ENCODE results near the gene LPP. TPM values are rescaled to one million over a fixed set of nuclear protein-coding genes. Genes with fewer than 3 reads are reported as not detected.

LPP gene
- polyA plus RNA-seq, 2 of the 4 experiments (the other 2 are of a cell fraction) = 11.0 to 30.8 TPM

DNA sequence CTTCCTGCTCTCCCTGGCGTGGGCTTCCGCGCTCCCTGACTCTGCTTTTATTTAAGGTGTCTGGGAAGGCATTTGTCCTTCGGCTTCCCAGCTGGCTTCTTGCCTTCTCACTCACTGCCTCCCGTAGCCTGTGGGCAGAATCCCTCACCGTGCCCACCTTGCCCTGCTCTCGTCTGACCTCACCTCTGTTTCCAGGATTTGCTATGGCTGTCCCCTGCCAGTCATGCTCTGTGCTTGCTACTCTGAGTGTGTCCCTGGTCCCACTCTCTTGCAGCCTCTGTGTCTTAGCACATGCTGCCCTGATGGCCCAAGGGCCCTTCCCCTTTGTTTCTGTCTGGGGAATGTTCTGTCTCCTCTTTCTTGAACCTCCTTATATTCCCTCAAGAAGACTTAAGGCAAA lies 26.2 kb downstream of the LPP start:
- ATAC-seq = no peak
- Histone ChIP-seq H3K27ac (no peak overlapping the region), H3K4me2 (no peak overlapping the region), H3K4me3 (no peak overlapping the region), H3K4me1 (peaks cover 41% of the 10 kb centered on the region), H3K9me3 (no peaks in the 10 kb centered on the region)
- 90% methylated on average over 7 of the region's 7 CpGs for WGBS (ENCODE audit: missing lambda C conversion rate)
- ChIA-PET POLR2A (no interaction called here), CTCF (interaction anchor here (1.1 kb wide), 1 partner anchor 439 kb away, joined by 3 read pairs; no protein-coding TSS in a partner anchor)
- no peak for TF ChIP-seq ZFP36 (IDR thresholded peaks at IDR 0.05; ENCODE audit: borderline replicate concordance, partially characterized antibody)
- no peak for TF ChIP-seq KDM1A (IDR thresholded peaks at IDR 0.05; ENCODE audit: low read depth)
- no peak for TF ChIP-seq MYC (IDR thresholded peaks at IDR 0.05; ENCODE audit: borderline replicate concordance, low read length)
- no peak for TF ChIP-seq HOXB13 (CRISPR knock-in tag; IDR thresholded peaks at IDR 0.05; ENCODE audit: low read depth)
- no peak for TF ChIP-seq HEYL (CRISPR knock-in tag; IDR thresholded peaks at IDR 0.05)
- TF ChIP-seq MAZ (IDR thresholded peaks at IDR 0.05; ENCODE audit: borderline replicate concordance, low read depth, low read length) = no peak
- TF ChIP-seq BHLHE40 (IDR thresholded peaks at IDR 0.05; ENCODE audit: low read depth, low read length) = no peak
- no peak for DNase-seq (ENCODE audit: low read depth in 1 of 2, low spot score in 1 of 2)
- FAIRE-seq = no peak

DNA sequence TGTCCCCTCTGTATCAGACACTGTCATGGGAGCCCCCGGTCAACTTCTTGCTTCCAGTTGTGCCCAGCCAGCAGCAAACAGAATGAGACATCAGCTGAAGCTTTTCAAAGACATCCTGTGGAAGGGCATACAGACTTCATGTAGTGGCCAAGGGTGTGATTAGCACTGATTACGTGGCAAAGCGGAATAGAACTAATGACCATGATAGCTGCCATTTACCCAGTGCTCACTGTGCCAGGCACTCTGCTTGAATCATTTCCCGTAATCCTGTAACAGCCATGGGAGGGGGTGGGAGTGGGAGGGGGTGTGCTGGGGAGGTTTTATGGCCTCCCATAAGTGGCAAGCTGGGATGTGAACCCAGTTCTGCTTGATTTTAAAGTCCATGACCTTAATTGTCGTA lies 29.5 kb downstream of the LPP start:
- H3K4me1 ChIP-seq = peaks cover 46% of the 10 kb centered on the region
- ATAC-seq = no peak
- H3K9me3 ChIP-seq = no peaks in the 10 kb centered on the region
- WGBS (ENCODE audit: missing lambda C conversion rate) = 96% methylated on average over 5 of the region's 5 CpGs
- POLR2A ChIA-PET = no interaction called here
- CTCF ChIA-PET = interaction anchor here (1.5 to 1.8 kb wide), 2 partner anchors 23 to 438 kb away, joined by 3 to 4 read pairs; partner anchors contain the start of gene BCL6
- TF ChIP-seq MYC (IDR thresholded peaks at IDR 0.05; ENCODE audit: borderline replicate concordance, low read length) = no peak
- no peak for TF ChIP-seq MAFK (IDR thresholded peaks at IDR 0.05; ENCODE audit: partially characterized antibody)
- TF ChIP-seq, protein P1, sequence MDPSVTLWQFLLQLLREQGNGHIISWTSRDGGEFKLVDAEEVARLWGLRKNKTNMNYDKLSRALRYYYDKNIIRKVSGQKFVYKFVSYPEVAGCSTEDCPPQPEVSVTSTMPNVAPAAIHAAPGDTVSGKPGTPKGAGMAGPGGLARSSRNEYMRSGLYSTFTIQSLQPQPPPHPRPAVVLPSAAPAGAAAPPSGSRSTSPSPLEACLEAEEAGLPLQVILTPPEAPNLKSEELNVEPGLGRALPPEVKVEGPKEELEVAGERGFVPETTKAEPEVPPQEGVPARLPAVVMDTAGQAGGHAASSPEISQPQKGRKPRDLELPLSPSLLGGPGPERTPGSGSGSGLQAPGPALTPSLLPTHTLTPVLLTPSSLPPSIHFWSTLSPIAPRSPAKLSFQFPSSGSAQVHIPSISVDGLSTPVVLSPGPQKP (IDR thresholded peaks at IDR 0.05; ENCODE audit: low read depth, low read length) = no peak
- TF ChIP-seq MAZ (IDR thresholded peaks at IDR 0.05; ENCODE audit: borderline replicate concordance, low read depth, low read length) = no peak
- TF ChIP-seq RFX5 (IDR thresholded peaks at IDR 0.05) = no peak
- TF ChIP-seq CBX8 (IDR thresholded peaks at IDR 0.05) = no peak
- TF ChIP-seq PHF8 (IDR thresholded peaks at IDR 0.05; ENCODE audit: borderline replicate concordance, low read depth) = no peak
- TF ChIP-seq FOSB (CRISPR knock-in tag; IDR thresholded peaks at IDR 0.05) = no peak
- TF ChIP-seq EHF (CRISPR knock-in tag; IDR thresholded peaks at IDR 0.05) = no peak
- TF ChIP-seq, protein P2, sequence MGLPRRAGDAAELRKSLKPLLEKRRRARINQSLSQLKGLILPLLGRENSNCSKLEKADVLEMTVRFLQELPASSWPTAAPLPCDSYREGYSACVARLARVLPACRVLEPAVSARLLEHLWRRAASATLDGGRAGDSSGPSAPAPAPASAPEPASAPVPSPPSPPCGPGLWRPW (IDR thresholded peaks at IDR 0.05) = no peak
- no peak for TF ChIP-seq HOXB5 (CRISPR knock-in tag; IDR thresholded peaks at IDR 0.05)
- no peak for TF ChIP-seq ZC3H11A (IDR thresholded peaks at IDR 0.05)
- TF ChIP-seq RAD21 (conservative IDR thresholded peaks at IDR 0.05 in 1 of 2, IDR thresholded peaks at IDR 0.05 in 1 of 2) = no peak
- no peak for TF ChIP-seq HEYL (CRISPR knock-in tag; IDR thresholded peaks at IDR 0.05)
- TF ChIP-seq, protein P3, sequence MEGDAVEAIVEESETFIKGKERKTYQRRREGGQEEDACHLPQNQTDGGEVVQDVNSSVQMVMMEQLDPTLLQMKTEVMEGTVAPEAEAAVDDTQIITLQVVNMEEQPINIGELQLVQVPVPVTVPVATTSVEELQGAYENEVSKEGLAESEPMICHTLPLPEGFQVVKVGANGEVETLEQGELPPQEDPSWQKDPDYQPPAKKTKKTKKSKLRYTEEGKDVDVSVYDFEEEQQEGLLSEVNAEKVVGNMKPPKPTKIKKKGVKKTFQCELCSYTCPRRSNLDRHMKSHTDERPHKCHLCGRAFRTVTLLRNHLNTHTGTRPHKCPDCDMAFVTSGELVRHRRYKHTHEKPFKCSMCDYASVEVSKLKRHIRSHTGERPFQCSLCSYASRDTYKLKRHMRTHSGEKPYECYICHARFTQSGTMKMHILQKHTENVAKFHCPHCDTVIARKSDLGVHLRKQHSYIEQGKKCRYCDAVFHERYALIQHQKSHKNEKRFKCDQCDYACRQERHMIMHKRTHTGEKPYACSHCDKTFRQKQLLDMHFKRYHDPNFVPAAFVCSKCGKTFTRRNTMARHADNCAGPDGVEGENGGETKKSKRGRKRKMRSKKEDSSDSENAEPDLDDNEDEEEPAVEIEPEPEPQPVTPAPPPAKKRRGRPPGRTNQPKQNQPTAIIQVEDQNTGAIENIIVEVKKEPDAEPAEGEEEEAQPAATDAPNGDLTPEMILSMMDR (IDR thresholded peaks at IDR 0.05) = no peak
- TF ChIP-seq, protein P4, sequence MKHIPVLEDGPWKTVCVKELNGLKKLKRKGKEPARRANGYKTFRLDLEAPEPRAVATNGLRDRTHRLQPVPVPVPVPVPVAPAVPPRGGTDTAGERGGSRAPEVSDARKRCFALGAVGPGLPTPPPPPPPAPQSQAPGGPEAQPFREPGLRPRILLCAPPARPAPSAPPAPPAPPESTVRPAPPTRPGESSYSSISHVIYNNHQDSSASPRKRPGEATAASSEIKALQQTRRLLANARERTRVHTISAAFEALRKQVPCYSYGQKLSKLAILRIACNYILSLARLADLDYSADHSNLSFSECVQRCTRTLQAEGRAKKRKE (CRISPR knock-in tag; IDR thresholded peaks at IDR 0.05; ENCODE audit: low read depth) = no peak
- TF ChIP-seq FOSL2 (IDR thresholded peaks at IDR 0.05) = no peak
- no peak for TF ChIP-seq FOSL2 (CRISPR knock-in tag; IDR thresholded peaks at IDR 0.05)
- H3K4me3 ChIP-seq = no peak overlapping the region
- no peak for DNase-seq (ENCODE audit: low read depth in 1 of 2, low spot score in 1 of 2)
- no peak overlapping the region for H3K4me2 ChIP-seq
- H3K27ac ChIP-seq = no peak overlapping the region
- no peak for FAIRE-seq
